ENCODE data around the gene MRM3.
A peak's percentile ranks its signal among the peaks of the same experiment; 100 is the strongest.

MRM3 gene

GRCh38 chr17:791829-792228 lies 9.7 kb downstream of the MRM3 start:
- FAIRE-seq = no peak
- no peak for DNase-seq (ENCODE audit: insufficient read length)
- no peak for TF ChIP-seq TAF1 (IDR thresholded peaks at IDR 0.05; ENCODE audit: borderline replicate concordance, low read depth, low read length)
- TF ChIP-seq POLR2A (IDR thresholded peaks at IDR 0.05; ENCODE audit: low read depth, low read length) = no peak
- TF ChIP-seq POLR2AphosphoS5 (IDR thresholded peaks at IDR 0.05; ENCODE audit: low read depth, low read length) = no peak

DNA sequence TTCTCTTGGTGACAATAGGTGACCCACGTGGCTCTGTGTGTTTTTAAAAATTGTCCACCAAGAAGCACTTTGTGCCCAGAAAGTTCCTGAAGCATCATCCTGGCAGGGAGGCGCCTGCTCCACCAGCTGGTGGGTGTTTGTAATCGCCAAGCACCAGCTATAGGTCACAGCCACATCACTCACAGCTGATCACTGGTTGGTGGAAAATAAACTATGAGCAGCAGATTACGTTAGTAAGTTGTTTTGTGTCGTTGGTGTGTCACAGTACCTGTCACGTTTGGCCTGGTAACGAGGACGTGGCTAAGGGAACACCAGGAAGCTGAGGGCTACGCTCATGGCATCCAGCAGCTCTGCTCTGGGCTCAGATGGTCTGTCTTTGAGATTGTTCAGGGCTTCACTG lies 10.1 kb downstream of the MRM3 start:
- TF ChIP-seq POLR2A (IDR thresholded peaks at IDR 0.05; ENCODE audit: low read depth, low read length) (no peak), TAF1 (IDR thresholded peaks at IDR 0.05; ENCODE audit: borderline replicate concordance, low read depth, low read length) (no peak), POLR2AphosphoS5 (IDR thresholded peaks at IDR 0.05; ENCODE audit: low read depth, low read length) (no peak)
- FAIRE-seq = no peak

GRCh38 chr17:794876-795275 lies 12.7 kb downstream of the MRM3 start:
- no peak for TF ChIP-seq TAF1 (IDR thresholded peaks at IDR 0.05; ENCODE audit: borderline replicate concordance, low read depth, low read length)
- peak; percentile 76 for FAIRE-seq
- no peak for DNase-seq (ENCODE audit: insufficient read length)

More for the DNA sequence above, 10.1 kb downstream of the MRM3 start:
- no peak for DNase-seq (ENCODE audit: insufficient read length)

GRCh38 chr17:795276-795675 lies 13.1 kb downstream of the MRM3 start:
- no peak for DNase-seq (ENCODE audit: insufficient read length)
- TF ChIP-seq TAF1 (IDR thresholded peaks at IDR 0.05; ENCODE audit: borderline replicate concordance, low read depth, low read length) (no peak), POLR2AphosphoS5 (IDR thresholded peaks at IDR 0.05; ENCODE audit: low read depth, low read length) (no peak), POLR2A (IDR thresholded peaks at IDR 0.05; ENCODE audit: low read depth, low read length) (no peak)
- FAIRE-seq = no peak

DNA sequence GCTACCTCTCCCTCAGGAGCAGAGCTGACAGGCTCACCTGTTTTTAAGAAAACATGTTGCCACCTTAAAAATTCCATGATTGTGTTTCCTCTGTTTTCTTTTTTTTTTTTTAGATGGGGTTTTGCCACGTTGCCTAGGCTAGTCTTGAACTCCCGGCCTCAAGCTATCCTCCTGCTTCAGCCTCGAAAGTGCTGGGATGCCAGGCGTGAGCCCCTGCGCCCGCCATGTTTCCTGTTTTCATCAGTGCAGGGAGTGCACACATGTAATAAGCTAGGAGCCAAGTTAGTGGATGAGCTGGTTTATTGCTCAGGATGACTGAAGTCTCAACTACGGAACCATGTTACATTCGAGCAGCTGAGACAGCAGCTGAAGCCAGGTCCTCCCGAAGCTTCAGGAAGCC lies 13.6 kb downstream of the MRM3 start:
- FAIRE-seq (no peak), DNase-seq (ENCODE audit: insufficient read length) (no peak)
- TF ChIP-seq POLR2A (IDR thresholded peaks at IDR 0.05; ENCODE audit: low read depth, low read length) (no peak), TAF1 (IDR thresholded peaks at IDR 0.05; ENCODE audit: borderline replicate concordance, low read depth, low read length) (no peak), POLR2AphosphoS5 (IDR thresholded peaks at IDR 0.05; ENCODE audit: low read depth, low read length) (no peak)

DNA sequence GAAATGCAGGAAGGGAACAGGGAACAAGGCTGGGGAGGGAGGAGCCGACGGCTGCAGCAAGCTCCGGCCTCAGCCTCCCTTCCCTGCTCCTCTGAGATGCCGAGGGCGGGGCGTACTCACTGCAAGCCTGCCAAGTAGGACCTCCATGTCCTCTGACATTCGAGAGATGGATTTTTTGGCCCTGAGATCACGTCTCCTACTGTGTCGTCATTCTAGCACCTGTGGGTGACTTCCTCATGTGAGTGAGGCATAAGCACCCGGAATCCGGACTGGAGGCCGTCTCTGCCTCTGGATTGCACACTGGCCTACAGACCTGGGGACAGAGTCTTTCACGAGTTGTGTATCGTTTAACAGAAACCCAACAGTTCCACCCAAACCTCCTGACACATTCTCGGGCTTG lies 14.5 kb downstream of the MRM3 start:
- TF ChIP-seq POLR2A (IDR thresholded peaks at IDR 0.05; ENCODE audit: low read depth, low read length) (no peak), POLR2AphosphoS5 (IDR thresholded peaks at IDR 0.05; ENCODE audit: low read depth, low read length) (no peak), TAF1 (IDR thresholded peaks at IDR 0.05; ENCODE audit: borderline replicate concordance, low read depth, low read length) (no peak)
- no peak for DNase-seq (ENCODE audit: insufficient read length)
- FAIRE-seq = no peak

- DNase-seq (ENCODE audit: insufficient read length) (no peak), FAIRE-seq (no peak)
- TF ChIP-seq POLR2A (IDR thresholded peaks at IDR 0.05; ENCODE audit: low read depth, low read length) = no peak
- TF ChIP-seq TAF1 (IDR thresholded peaks at IDR 0.05; ENCODE audit: borderline replicate concordance, low read depth, low read length) = no peak
- TF ChIP-seq POLR2AphosphoS5 (IDR thresholded peaks at IDR 0.05; ENCODE audit: low read depth, low read length) = no peak
Observed at GRCh38 chr17:797236-797840, 15.2 kb downstream of the MRM3 start.

DNA sequence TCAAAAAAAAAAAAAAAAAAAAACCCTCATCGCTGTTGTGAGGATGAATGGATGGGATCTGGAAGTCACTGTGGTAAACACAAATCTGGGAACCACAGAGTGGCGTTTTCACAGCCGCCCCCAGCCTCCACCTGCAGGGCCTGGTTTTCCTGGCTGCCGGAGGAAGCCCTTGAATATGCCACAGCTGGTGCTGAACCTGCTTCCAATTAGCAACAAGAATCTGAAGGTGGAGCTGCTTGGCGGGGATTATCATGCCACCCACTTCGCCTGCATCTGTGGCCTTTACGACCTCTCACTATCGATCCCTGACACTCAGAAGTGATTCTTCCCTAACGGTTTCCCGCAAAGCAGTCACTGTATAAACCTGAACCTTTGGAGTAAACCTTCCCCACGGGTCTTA lies 16.1 kb downstream of the MRM3 start:
- FAIRE-seq = no peak
- TF ChIP-seq TAF1 (IDR thresholded peaks at IDR 0.05; ENCODE audit: borderline replicate concordance, low read depth, low read length) (no peak), POLR2AphosphoS5 (IDR thresholded peaks at IDR 0.05; ENCODE audit: low read depth, low read length) (no peak), POLR2A (IDR thresholded peaks at IDR 0.05; ENCODE audit: low read depth, low read length) (no peak)
- DNase-seq (ENCODE audit: insufficient read length) = no peak

DNA sequence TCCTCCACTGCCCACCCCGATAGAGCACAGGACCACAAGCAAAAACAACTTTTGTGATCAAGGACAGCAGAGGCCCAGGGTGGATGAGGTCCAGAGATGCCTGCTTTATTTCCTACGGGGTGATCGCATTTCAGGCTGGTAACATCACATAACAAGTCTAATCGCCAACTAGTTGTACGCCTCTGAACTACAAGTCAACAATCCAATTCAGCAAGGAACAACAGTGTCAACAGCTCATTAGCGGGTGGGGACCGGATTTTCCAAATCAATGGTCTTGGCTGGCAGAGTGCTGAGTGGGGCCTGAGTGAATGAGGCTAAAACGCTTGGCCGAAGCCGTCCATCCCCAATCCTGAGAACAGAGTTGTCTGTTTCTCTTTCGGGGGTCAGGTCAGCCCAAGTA lies 17.1 kb downstream of the MRM3 start:
- TF ChIP-seq POLR2A (IDR thresholded peaks at IDR 0.05; ENCODE audit: low read depth, low read length) (no peak), POLR2AphosphoS5 (IDR thresholded peaks at IDR 0.05; ENCODE audit: low read depth, low read length) (no peak), TAF1 (IDR thresholded peaks at IDR 0.05; ENCODE audit: borderline replicate concordance, low read depth, low read length) (no peak)
- FAIRE-seq (no peak), DNase-seq (ENCODE audit: insufficient read length) (no peak)

DNA sequence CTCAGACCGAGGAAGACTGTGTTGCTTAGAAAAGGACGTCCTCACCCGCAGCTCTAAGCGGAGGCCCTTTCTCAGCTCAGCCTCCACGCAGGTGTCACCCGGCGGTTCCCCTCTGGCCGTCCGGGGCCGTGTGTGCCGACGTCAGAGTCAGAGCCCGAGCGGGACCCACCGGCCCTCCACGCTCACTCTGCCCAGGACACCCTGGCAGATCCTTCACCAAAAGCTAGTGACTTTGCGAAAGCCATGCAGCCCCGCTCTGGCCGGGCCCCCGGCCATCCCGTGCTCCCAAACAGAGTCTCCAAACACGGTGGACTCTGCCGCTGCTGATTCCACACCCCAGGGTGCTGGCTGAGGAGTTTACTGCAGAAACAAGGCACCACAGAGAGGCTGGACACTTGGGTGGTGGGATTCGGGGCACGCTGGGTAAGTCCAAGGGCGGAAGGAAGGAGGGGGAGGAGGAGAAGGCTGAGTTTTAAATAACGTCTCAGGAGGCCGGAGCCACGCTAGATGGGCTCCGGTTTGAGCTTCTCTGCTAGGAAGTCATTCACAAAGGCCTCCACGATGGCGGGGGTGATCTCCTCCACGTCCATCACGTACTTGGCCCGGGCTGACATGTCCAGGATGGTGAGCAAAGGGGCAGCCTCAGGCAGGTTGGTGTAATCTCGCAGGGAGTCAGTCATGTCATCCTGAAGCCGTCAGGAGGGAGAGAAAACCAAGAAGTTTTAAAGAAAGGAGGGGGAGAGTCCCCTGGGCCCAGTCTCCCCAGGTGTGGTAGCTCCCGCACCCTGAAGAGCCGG lies 18.5 kb downstream of the MRM3 start:
- no peak for TF ChIP-seq POLR2AphosphoS5 (IDR thresholded peaks at IDR 0.05; ENCODE audit: low read depth, low read length)
- no peak for TF ChIP-seq POLR2A (IDR thresholded peaks at IDR 0.05; ENCODE audit: low read depth, low read length)
- TF ChIP-seq TAF1 (IDR thresholded peaks at IDR 0.05; ENCODE audit: borderline replicate concordance, low read depth, low read length) = no peak
- no peak for FAIRE-seq
- DNase-seq (ENCODE audit: insufficient read length) = no peak

- FAIRE-seq = no peak
- TF ChIP-seq POLR2AphosphoS5 (IDR thresholded peaks at IDR 0.05; ENCODE audit: low read depth, low read length) (no peak), TAF1 (IDR thresholded peaks at IDR 0.05; ENCODE audit: borderline replicate concordance, low read depth, low read length) (no peak), POLR2A (IDR thresholded peaks at IDR 0.05; ENCODE audit: low read depth, low read length) (no peak)
- DNase-seq (ENCODE audit: insufficient read length) = no peak
Observed at GRCh38 chr17:801660-802059, 19.5 kb downstream of the MRM3 start.

DNA sequence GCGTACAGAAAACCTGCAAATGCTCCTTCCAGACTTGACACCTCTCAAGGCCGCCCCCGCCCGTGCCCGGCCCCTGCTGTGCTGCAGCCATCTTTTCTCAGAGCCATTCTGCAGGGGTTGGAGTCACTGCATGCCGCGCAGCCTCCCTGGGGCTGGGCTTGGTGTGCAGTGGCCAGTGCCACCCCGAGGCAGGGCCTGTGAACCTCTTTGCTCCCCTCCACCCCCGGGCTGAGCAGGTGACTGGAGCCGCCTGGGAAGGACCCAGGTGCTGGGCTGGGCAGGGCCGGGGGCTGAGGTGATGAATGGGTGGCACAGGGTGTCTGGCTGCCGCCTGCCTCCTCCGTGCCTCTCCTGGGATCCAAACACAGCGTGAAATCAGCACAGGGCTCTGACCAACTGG lies 20.3 kb downstream of the MRM3 start:
- no peak for FAIRE-seq
- no peak for TF ChIP-seq TAF1 (IDR thresholded peaks at IDR 0.05; ENCODE audit: borderline replicate concordance, low read depth, low read length)
- TF ChIP-seq POLR2AphosphoS5 (IDR thresholded peaks at IDR 0.05; ENCODE audit: low read depth, low read length) = no peak
- TF ChIP-seq POLR2A (IDR thresholded peaks at IDR 0.05; ENCODE audit: low read depth, low read length) = no peak
- no peak for DNase-seq (ENCODE audit: insufficient read length)

Data from GM12892 (cell line).